Endothelial cell (in vitro differentiated cells): ENCODE data around the gene ALG5. TPM values are rescaled to one million over a fixed set of nuclear protein-coding genes. Genes with fewer than 3 reads are reported as not detected.

ENCODE experiments used
- DNase-seq: peaks from one replicate; pipeline ENCODE4 v3.0.0; 2021; ENCODE audit warnings: low spot score
- H3K27ac Mint-ChIP-seq: one replicate; pipeline ENCODE4 v1.8.0; 2021; ENCODE audit warnings: mixed read lengths, inconsistent platforms; ENCODE audit not compliant: unreplicated experiment
- H3K27me3 Mint-ChIP-seq: one replicate; pipeline ENCODE4 v1.8.0; 2021; ENCODE audit warnings: mild to moderate bottlenecking, moderate library complexity, mixed read lengths, inconsistent platforms; ENCODE audit not compliant: unreplicated experiment
- H3K36me3 Mint-ChIP-seq: one replicate; pipeline ENCODE4 v1.8.0; 2021; ENCODE audit warnings: mild to moderate bottlenecking, low read depth, mixed read lengths, inconsistent platforms; ENCODE audit not compliant: unreplicated experiment
- H3K4me1 Mint-ChIP-seq: one replicate; pipeline ENCODE4 v1.8.0; 2021; ENCODE audit warnings: mild to moderate bottlenecking, mixed read lengths, inconsistent platforms; ENCODE audit not compliant: unreplicated experiment
- H3K4me3 Mint-ChIP-seq: one replicate; pipeline ENCODE4 v1.8.0; 2021; ENCODE audit warnings: mild to moderate bottlenecking, mixed read lengths, inconsistent platforms; ENCODE audit not compliant: unreplicated experiment
- H3K9me3 Mint-ChIP-seq: one replicate; pipeline ENCODE4 v1.8.0; 2021; ENCODE audit warnings: mixed read lengths, inconsistent platforms; ENCODE audit not compliant: unreplicated experiment
- total RNA-seq: library from RNA; stranded (reverse); fragmentation: NEBNext Ultra II Directional; extraction: Animal tissue kit (Norgen Biotek cat#: 25700); gene quantifications from one replicate; pipeline ENCODE4 v1.2.1, GENCODE V29; 2021; ENCODE audit not compliant: unreplicated experiment
- TF ChIP-seq, protein P1 (sequence below): fragments of 200-600 bp; sonication (generic); IDR thresholded peaks from one replicate; pipeline ENCODE4 v1.5.0; 2021; ENCODE audit warnings: antibody characterized with exemption; ENCODE audit not compliant: unreplicated experiment

ALG5 gene
- total RNA-seq, 1 donor from 2014 or later, result 22.0 TPM

DNA sequence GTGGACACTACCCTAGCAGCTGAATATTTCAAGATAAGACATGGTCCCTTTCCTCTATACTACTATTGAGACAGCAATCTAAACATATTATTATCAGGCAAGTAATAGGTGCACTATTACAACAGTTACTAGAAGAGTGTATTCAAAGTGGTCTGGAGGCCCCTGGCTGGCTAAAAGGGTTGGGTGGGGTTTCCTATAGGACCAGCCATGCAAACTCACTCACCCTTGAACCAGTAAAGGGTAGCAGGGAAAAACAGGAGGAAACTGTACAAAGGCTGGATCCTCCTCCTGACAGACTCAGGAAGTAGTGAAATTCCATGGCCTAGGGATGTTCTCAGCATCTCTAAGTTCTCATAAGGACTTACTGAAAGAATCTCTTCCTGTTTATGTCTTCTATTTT lies 86.8 kb downstream of the ALG5 start:
- H3K4me1 Mint-ChIP-seq, result peaks cover 11% of the 10 kb centered on the region
- no peaks in the 10 kb centered on the region for H3K36me3 Mint-ChIP-seq
- no peak overlapping the region for H3K4me3 Mint-ChIP-seq
- no peaks in the 10 kb centered on the region for H3K9me3 Mint-ChIP-seq
- TF ChIP-seq, protein P1, sequence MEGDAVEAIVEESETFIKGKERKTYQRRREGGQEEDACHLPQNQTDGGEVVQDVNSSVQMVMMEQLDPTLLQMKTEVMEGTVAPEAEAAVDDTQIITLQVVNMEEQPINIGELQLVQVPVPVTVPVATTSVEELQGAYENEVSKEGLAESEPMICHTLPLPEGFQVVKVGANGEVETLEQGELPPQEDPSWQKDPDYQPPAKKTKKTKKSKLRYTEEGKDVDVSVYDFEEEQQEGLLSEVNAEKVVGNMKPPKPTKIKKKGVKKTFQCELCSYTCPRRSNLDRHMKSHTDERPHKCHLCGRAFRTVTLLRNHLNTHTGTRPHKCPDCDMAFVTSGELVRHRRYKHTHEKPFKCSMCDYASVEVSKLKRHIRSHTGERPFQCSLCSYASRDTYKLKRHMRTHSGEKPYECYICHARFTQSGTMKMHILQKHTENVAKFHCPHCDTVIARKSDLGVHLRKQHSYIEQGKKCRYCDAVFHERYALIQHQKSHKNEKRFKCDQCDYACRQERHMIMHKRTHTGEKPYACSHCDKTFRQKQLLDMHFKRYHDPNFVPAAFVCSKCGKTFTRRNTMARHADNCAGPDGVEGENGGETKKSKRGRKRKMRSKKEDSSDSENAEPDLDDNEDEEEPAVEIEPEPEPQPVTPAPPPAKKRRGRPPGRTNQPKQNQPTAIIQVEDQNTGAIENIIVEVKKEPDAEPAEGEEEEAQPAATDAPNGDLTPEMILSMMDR, result no peak
- DNase-seq, result no peak
- no peaks in the 10 kb centered on the region for H3K27me3 Mint-ChIP-seq
- H3K27ac Mint-ChIP-seq, result no peak overlapping the region

- peaks cover 11% of the 10 kb centered on the region for H3K4me1 Mint-ChIP-seq
- H3K27me3 Mint-ChIP-seq, result no peaks in the 10 kb centered on the region
- TF ChIP-seq, protein P1, result no peak
- H3K27ac Mint-ChIP-seq, result no peak overlapping the region
- H3K4me3 Mint-ChIP-seq, result no peak overlapping the region
- H3K36me3 Mint-ChIP-seq, result no peaks in the 10 kb centered on the region
- no peak for DNase-seq
- no peaks in the 10 kb centered on the region for H3K9me3 Mint-ChIP-seq
Measured at GRCh38 chr13:36910545-36910944, 88.6 kb downstream of the ALG5 start.

- H3K4me3 Mint-ChIP-seq, result no peak overlapping the region
- peaks cover under 1% of the 10 kb centered on the region for H3K27me3 Mint-ChIP-seq
- peaks cover 11% of the 10 kb centered on the region for H3K4me1 Mint-ChIP-seq
- H3K9me3 Mint-ChIP-seq, result no peaks in the 10 kb centered on the region
- H3K36me3 Mint-ChIP-seq, result no peaks in the 10 kb centered on the region
- no peak overlapping the region for H3K27ac Mint-ChIP-seq
- no peak for DNase-seq
- TF ChIP-seq, protein P1, result no peak
Measured at GRCh38 chr13:36907821-36908220, 91.3 kb downstream of the ALG5 start.

GRCh38 chr13:36907266-36907665 lies 91.9 kb downstream of the ALG5 start:
- Mint-ChIP-seq H3K36me3 (no peaks in the 10 kb centered on the region), H3K4me1 (peaks cover 6% of the 10 kb centered on the region), H3K27ac (no peak overlapping the region), H3K9me3 (no peaks in the 10 kb centered on the region), H3K4me3 (no peak overlapping the region), H3K27me3 (peaks cover 1% of the 10 kb centered on the region)
- TF ChIP-seq, protein P1, result no peak
- no peak for DNase-seq

DNA sequence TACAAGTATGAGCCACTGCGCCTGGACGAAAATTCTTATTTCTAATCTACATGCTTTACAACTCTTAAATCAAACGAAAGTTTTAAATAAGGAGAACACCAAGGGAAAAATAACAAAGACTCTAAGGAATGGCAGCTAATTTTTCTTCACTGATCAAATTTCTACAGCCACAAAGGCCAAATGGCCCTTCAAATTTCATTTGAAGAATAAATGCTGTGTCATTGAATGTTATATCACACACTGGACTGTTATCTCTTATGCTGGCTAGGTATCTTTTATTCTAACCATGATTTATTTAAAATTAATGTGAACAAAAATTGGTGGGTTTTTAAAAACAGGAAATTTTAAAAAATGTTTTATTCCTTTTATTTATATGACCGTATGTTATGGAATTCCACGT lies 93.2 kb downstream of the ALG5 start:
- no peak overlapping the region for H3K27ac Mint-ChIP-seq
- H3K27me3 Mint-ChIP-seq, result peaks cover 1% of the 10 kb centered on the region

More for the DNA sequence above, 93.2 kb downstream of the ALG5 start:
- DNase-seq, result no peak
- Mint-ChIP-seq H3K9me3 (no peaks in the 10 kb centered on the region), H3K4me1 (peaks cover 6% of the 10 kb centered on the region), H3K4me3 (no peak overlapping the region), H3K36me3 (no peaks in the 10 kb centered on the region)
- TF ChIP-seq, protein P1, result no peak
